Pons (tissue), 1 donor: ENCODE measurements around the gene NUDT2.
A peak's percentile ranks its signal among the peaks of the same experiment; 100 is the strongest.
"Not testable (repeated sequence)": the region's sequence is repeated elsewhere in the genome, so short reads cannot be mapped to it uniquely, and the experiment has no call there.

Experiments used
- DNase-seq: peaks from one replicate; pipeline ENCODE4 v3.0.0-alpha.2; 2016; ENCODE audit warnings: low spot score

Gene NUDT2

DNA sequence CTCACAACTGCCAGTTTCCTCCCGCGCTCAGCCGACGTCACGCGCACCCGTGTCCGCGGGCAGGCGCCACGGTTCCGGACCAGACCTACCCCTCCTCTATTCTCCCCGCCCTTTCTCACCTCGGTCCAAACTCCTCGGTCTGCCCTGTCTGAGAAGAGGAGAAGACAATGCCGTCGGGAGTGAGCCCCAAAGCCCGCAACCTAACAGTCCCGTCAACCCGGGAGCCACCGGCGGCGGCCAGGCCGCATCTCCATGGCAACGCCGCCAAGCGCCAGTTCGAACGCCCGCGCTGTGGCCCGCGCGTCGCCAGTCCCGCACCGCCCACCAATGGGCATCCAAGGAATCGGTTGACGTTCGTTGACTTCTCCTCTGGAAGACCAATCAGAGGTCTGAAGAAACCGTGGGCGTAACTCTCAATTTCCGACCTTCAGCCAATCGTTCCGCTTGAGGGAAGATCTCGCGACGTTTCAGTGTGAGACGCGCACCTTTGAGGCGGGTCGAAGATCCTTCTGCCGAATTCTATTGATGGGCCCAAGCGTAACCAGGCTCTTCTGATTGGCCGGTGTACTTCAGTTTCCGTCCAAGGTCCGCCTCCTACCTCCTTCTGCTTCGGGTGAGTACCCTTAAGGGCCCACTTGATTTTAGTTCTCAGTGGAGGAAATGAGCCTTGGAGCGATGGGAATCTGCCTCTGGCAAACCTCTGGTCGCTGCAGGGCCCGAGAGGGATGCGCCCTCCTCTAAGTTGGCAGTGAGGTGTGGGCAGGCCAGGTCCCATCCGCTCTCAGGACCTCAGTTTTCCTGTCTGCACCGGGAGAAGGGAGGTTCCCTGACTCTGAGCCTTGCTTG lies at the start of gene NUDT2, which contains the start of gene KIF24:
TSS of gene NUDT2 (plus strand) at position 583 of the 846 bp plus-strand sequence. CDS start 9,471 bp downstream, outside the sequence.
TSS of gene KIF24 (minus strand) at position 282 of the 846 bp plus-strand sequence. CDS start 17,922 bp downstream, outside the sequence.
- peak; percentile 100 for DNase-seq

GRCh38 chr9:34282096-34282495 lies 47.3 kb upstream of the NUDT2 start:
- no peak for DNase-seq

GRCh38 chr9:34289159-34289558 lies 40.2 kb upstream of the NUDT2 start:
- no peak for DNase-seq

GRCh38 chr9:34291023-34291422 lies 38.3 kb upstream of the NUDT2 start:
- DNase-seq: peak; percentile 31

GRCh38 chr9:34291423-34291822 lies 37.9 kb upstream of the NUDT2 start:
- DNase-seq: no peak

DNA sequence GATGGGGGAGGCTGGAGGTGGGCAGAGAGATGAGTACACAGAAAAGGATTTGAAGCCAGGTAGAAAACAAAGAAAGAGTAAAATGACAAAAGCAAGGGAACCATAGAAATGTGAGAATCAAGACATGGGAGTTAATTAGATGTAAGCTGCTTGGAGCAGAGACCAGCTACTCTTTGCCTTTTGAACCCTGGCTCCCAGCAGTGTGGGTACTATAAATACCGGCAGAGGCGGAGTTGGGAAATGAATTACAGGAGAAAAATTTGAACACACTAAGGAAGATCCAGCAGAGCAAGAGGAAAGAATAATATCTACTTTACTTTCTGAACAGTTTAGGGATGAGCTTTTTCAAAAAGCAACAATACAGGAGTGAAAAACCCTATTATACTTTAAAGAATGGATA lies 36.8 kb upstream of the NUDT2 start:
- no peak for DNase-seq

- not testable (repeated sequence) for DNase-seq
These were observed 28.3 kb upstream of the NUDT2 start for GRCh38 chr9:34301064-34301463.

DNA sequence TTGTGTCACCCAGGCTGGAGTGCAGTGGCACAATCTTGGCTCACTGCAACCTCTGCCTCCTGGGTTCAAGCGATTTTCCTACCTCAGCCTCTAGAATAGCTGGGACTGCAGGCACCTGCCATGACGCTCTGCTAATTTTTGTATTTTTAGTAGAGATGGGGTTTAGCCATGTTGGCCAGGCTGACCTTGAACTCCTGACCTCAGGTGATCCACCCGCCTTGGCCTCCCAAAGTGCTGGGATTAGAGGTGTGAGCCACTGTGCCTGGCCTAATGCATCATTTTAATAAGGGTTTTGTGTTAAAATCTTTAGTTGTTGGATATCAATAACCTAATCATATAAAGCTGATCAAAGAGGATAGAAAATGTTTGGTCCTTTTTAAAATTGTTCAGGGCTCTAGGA lies 21.1 kb upstream of the NUDT2 start:
- DNase-seq: not testable (repeated sequence)

DNA sequence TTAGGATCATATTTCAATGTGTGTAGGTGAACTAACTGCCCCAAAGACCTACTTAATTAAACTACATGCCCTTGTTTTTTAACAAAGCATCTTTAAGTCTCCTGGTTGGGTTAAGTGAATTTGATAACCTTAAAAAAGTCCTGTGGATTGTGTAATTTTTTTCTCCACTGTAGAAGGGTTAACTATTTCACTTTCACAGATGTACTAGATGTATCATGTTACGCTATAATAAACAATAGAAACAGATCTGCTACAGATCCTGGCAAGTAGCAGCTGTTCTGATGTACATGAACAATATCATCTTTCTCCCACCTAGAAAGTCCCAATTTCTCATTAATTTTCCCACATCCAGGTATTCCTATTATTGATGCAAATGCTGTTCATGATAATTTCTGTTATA lies 19.2 kb upstream of the NUDT2 start:
- no peak for DNase-seq

DNA sequence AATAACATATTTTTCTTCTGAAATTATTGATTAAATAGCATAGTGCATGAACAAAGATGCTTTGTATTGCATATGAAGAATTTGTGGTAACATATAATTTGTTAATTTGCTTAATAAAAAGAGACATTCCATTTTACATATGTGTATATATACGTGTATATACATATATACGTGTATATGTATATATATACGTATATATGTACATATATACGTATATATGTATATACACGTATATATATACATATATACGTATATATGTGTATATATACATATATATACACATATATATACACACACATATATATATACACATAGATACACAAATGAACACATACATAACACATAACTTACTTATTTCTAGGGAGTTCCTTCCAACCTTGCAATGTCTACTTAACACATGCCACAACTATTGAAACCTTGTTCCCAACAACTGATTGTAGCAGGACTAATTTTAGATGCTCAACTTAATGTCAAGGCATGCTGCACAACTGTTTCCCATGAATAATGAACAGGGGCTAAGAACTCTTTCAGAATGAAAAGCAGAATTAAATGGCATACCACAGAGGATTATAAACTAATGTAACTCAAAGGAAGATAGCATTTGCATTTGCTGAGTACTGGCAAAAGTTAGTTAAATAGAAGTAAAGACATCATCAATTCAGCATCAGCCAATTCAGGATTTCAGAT lies 17.7 kb upstream of the NUDT2 start:
- no peak for DNase-seq

- no peak for DNase-seq
These were observed 11.9 kb upstream of the NUDT2 start for GRCh38 chr9:34317436-34317835.

GRCh38 chr9:34318163-34318790 lies 11.1 kb upstream of the NUDT2 start:
- DNase-seq: no peak

- DNase-seq: no peak
These were observed 7.9 kb upstream of the NUDT2 start for GRCh38 chr9:34321451-34321850.

- DNase-seq: no peak
These were observed 6.3 kb upstream of the NUDT2 start for GRCh38 chr9:34322899-34323591.

DNA sequence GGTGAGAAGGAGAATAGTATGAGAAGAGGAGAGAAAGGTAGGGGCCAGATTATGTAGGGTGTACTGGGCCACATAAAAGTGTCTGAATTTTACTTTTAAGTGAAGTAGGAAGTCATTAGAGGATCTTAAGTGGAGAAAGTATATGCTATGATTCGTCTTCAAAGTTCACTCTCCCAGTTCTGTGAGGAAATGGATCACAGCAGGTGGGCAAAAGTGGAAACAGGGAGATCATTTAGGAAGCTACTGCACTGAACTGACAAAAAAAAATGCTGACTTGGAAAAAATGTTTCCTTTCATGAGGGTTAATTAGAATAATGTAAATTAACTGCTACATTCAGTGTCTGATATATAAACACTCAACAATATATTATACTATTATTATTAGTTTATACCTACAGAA lies 2.7 kb upstream of the NUDT2 start:
- DNase-seq: no peak

GRCh38 chr9:34328500-34328986 lies 826 bp upstream of the NUDT2 start:
- no peak for DNase-seq

DNA sequence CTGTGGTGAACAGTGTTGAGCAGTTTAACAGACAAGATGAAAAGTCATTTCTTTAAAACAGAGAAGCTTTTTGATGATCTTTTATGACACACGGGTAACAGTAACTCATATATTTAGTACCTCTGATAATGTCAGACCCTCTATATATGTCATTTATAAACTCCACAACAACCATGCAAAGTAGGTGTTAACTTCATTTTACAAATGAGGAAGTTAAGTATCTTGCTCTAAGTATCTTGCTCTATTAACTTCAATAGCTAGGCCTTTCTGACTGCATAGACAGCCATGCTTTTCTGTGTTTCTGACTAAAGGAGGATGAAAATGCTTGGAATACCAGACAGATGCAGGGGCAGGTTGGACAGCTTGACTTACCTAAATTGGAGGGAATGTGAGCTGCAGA lies 1.8 kb downstream of the NUDT2 start:
- DNase-seq: peak; percentile 18

DNA sequence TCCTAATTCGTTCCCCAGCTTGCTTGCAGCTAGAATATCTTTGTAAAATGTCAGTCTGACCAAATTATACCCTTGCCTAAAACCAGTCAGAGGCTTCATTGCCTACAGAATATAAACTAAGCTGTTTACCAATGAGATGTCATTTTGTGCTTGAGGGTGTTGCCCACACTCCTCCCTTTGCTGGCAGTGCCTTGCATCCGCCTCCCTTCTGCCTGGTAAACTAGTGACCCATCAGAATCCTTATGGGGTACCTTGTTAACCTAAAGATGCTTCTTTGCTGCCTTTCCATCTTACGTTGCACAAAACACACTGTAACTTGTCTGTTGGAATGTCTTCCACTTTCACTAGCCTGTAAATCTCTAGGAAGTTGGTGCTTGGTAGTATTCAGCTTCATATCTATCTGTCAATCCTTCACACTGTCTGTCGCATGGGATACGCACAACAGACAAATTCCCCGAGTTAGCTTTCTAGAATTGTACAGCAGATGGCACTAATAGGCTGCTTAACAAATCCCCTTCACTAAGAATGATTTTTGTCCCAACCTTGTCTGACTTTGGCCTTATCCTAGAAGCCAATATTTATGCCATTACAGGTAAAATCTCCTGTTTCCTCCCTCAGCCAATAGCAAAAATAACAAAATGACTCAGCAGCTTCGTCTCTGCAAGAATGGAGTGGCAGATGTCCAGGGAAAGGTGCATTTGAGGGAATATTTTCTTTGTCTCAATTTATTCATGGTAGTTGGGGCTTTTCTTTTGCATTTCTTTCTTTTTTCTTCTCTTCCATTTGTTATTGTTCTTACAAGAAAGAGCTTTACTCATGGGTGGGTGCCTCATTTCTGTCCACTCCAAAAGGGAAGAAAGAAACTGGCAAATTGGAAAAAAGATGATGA lies 3.0 kb downstream of the NUDT2 start:
- DNase-seq: peak; percentile 97

DNA sequence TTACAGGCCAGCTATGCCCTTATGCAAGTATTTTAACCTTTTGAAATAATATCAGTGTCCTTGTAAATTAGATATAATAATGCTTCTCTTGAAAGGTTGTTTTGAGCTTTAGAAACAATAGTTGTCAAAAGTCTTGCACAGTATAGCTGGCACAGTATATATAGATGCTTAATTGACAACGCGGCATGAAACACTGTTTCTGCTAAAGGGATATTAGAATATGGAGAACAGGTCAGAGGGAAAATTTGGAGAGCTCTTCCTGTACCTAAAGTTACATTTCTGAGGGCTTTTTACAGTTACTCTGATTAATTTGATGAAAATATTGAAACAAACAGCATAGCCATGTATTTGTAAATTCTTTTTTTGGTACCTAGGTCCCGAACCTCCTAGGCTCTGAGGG lies 4.5 kb downstream of the NUDT2 start:
- peak; percentile 56 for DNase-seq

- peak; percentile 99 for DNase-seq
These were observed 5.0 kb downstream of the NUDT2 start for GRCh38 chr9:34334337-34334824.

GRCh38 chr9:34334916-34335315 lies 5.5 kb downstream of the NUDT2 start:
- DNase-seq: peak; percentile 48
